Measurements from ENCODE around the gene ERCC6L2. TPM values are rescaled to one million over a fixed set of nuclear protein-coding genes. Genes with fewer than 3 reads are reported as not detected.

ERCC6L2 gene
- total and polyA plus RNA-seq, 9 of the 15 experiments (the other 6 are each of a cell fraction or from before 2014, with no cell fraction given) = 7.8 to 42.8 (median 23.6) TPM

DNA sequence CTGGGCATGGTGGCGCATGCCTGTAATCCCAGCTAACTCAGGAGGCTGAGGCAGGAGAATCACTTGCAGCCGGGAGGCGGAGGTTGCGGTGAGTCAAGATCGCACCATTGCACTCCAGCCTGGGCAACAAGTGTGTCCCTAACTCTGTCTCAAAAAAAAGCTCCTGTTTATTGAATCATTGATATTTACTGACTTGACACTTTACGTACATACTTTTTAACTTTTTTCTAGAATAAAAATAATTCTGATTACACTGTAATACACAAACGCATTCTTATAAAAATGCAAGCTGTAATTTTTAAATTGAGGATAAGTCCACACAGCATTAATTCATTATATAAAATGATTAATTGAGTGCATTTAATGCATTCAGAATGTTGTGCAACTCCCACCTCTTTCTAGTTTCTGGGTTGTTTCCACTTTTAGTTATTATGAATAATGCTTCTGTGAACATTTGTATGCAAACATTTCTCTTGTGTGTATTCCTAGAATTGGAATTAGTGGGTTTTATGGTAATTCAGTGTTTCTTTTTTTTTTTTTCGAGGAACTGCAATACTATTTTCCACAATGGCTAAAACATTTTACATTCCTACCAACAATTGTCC, 15.7 kb downstream of the ERCC6L2 start:
- ChIA-PET CTCF (ENCODE audit: low intra/inter-chr PET ratio) (interaction anchor here (0.7 kb wide), 1 partner anchor 13 kb away, joined by 3 read pairs; no protein-coding TSS in a partner anchor), POLR2A (interaction anchor here (4.0 kb wide), 1 partner anchor 16 kb away, joined by 18 read pairs; the partner anchor contains the start of gene ERCC6L2)
- Histone ChIP-seq H3K36me3 (ENCODE audit: control insufficient read depth, insufficient read depth, low read length) (peaks cover 11% of the 10 kb centered on the region; the same call in 1 of the 3 replicates), H3K79me2 (ENCODE audit: control insufficient read depth, insufficient read depth, low read length) (peaks cover 39% of the 10 kb centered on the region), H3K4me1 (replicated peaks in 1 of 2; ENCODE audit: control insufficient read depth in 2 of 2, insufficient read depth in 2 of 2, low read length in 2 of 2) (no peaks in the 10 kb centered on the region), H3K4me2 (ENCODE audit: insufficient read depth, low read length) (no peak overlapping the region), H3K4me3 (no peak overlapping the region), H3K9me3 (replicated peaks; ENCODE audit: control insufficient read depth, insufficient read depth, low read depth, low read length) (no peaks in the 10 kb centered on the region; the same call in 1 of the 2 replicates), H3K27ac (ENCODE audit: extremely low read depth, low read depth, low read length) (no peak overlapping the region), H4K20me1 (replicated peaks; ENCODE audit: control insufficient read depth, insufficient read depth, low read length) (no peaks in the 10 kb centered on the region), H3K9me1 (ENCODE audit: control insufficient read depth, insufficient read depth, low read length) (no peaks in the 10 kb centered on the region), H3K9ac (ENCODE audit: insufficient read depth in 1 of 2, low read depth in 2 of 2, low read length in 2 of 2) (no peak overlapping the region), H2AFZ (ENCODE audit: low read depth, low read length) (no peak overlapping the region), H3K27me3 (ENCODE audit: control insufficient read depth in 2 of 2, insufficient read depth in 2 of 2, low read length in 2 of 2) (no peaks in the 10 kb centered on the region)
- DNase-seq (ENCODE audit: extremely low read depth in 1 of 4, low spot score in 3 of 4) (no peak), ATAC-seq (no peak), FAIRE-seq (no peak)
- intact Hi-C loops (cut with micrococcal nuclease) (no loop called here), in situ Hi-C loops (cut with MboI) (no loop called here)
- 98% methylated on average over 8 of the region's 8 CpGs for WGBS (ENCODE audit: insufficient coverage, low coverage, missing lambda C conversion rate)
- BruUV-seq (replicated peaks) = no TSS peak
- TF ChIP-seq ZSCAN32 (CRISPR knock-in tag; IDR thresholded peaks at IDR 0.05) (no peak), ZNF316 (IDR thresholded peaks at IDR 0.05) (peak; percentile 60; the same call in 1 of the 2 replicates), MAFG (tag; conservative IDR thresholded peaks at IDR 0.05) (peak; percentile 29), C11orf30 (IDR thresholded peaks at IDR 0.05; ENCODE audit: low read depth) (peak; percentile 41; the same call in 1 of the 2 replicates)

- H3K9ac ChIP-seq (ENCODE audit: insufficient read depth in 1 of 2, low read depth in 2 of 2, low read length in 2 of 2) = no peak overlapping the region
- H3K9me1 ChIP-seq (ENCODE audit: control insufficient read depth, insufficient read depth, low read length) = no peaks in the 10 kb centered on the region
- no peak for DNase-seq (ENCODE audit: extremely low read depth in 1 of 4, low spot score in 3 of 4)
- H3K4me1 ChIP-seq (replicated peaks in 1 of 2; ENCODE audit: control insufficient read depth in 2 of 2, insufficient read depth in 2 of 2, low read length in 2 of 2) = no peaks in the 10 kb centered on the region
- H3K4me3 ChIP-seq = no peak overlapping the region
- peaks cover 3% of the 10 kb centered on the region; the same call in 1 of the 3 replicates for H3K36me3 ChIP-seq (ENCODE audit: control insufficient read depth, insufficient read depth, low read length)
- ChIA-PET POLR2A (interaction anchor here (0.6 kb wide), 1 partner anchor 179 kb away, joined by 3 read pairs; no protein-coding TSS in a partner anchor), CTCF (ENCODE audit: low intra/inter-chr PET ratio) (no interaction called here)
- H3K4me2 ChIP-seq (ENCODE audit: insufficient read depth, low read length) = no peak overlapping the region
- H4K20me1 ChIP-seq (replicated peaks; ENCODE audit: control insufficient read depth, insufficient read depth, low read length) = no peaks in the 10 kb centered on the region
- H3K27me3 ChIP-seq (ENCODE audit: control insufficient read depth in 2 of 2, insufficient read depth in 2 of 2, low read length in 2 of 2) = no peaks in the 10 kb centered on the region
- no peak overlapping the region for H2AFZ ChIP-seq (ENCODE audit: low read depth, low read length)
- intact Hi-C loops (cut with micrococcal nuclease) = no loop called here
- 92% methylated on average over 2 of the region's 2 CpGs for WGBS (ENCODE audit: insufficient coverage, low coverage, missing lambda C conversion rate)
- BruUV-seq (replicated peaks) = no TSS peak
- H3K9me3 ChIP-seq (replicated peaks; ENCODE audit: control insufficient read depth, insufficient read depth, low read depth, low read length) = no peaks in the 10 kb centered on the region; the same call in 1 of the 2 replicates
- TF ChIP-seq CBX8 (IDR thresholded peaks at IDR 0.05; ENCODE audit: borderline replicate concordance, extremely low read depth, low read depth, low read length, poor library complexity, severe bottlenecking) (no peak), ZNF507 (tag; conservative IDR thresholded peaks at IDR 0.05) (peak; percentile 95), ZNF354B (CRISPR knock-in tag; IDR thresholded peaks at IDR 0.05) (peak; percentile 60; the same call in 1 of the 2 replicates)
- in situ Hi-C loops (cut with MboI) = no loop called here
- FAIRE-seq = no peak
- no peak for ATAC-seq
- peaks cover 39% of the 10 kb centered on the region for H3K79me2 ChIP-seq (ENCODE audit: control insufficient read depth, insufficient read depth, low read length)
- no peak overlapping the region for H3K27ac ChIP-seq (ENCODE audit: extremely low read depth, low read depth, low read length)
Observed at GRCh38 chr9:95892690-95893089, 17.2 kb downstream of the ERCC6L2 start.

All from K562 (cell line).